H1 (cell line): ENCODE measurements around the gene HEPHL1. TPM values are rescaled to one million over a fixed set of nuclear protein-coding genes. Genes with fewer than 3 reads are reported as not detected.

ENCODE experiments used
- CTCF ChIA-PET: fragments of 300-600 bp; sonication (Branson Sonifier 250); formaldehyde crosslinking; loops from one replicate; lab custom pipeline; 2021; ENCODE audit not compliant: partially characterized antibody; lab: Charles Lee
- POLR2A ChIA-PET: fragments of 300-600 bp; sonication (Branson Sonifier 250); formaldehyde crosslinking; loops from one replicate; lab custom pipeline; 2021; ENCODE audit warnings: inconsistent platforms; ENCODE audit not compliant: partially characterized antibody; lab: Charles Lee
- DNase-seq, 2 experiments: peaks; one replicate each; pipeline versions ENCODE4 v3.0.0 to v3.0.0-alpha.2; 2010 to 2022; ENCODE audit warnings: low spot score in 2 of 2, low read depth in 1 of 2, mixed read lengths in 1 of 2
- FAIRE-seq: peaks from 2 replicates; lab custom pipeline; 2011; peaks lifted over from hg19 to GRCh38; lab: Jason Lieb, UNC
- H2AFZ ChIP-seq: 2 replicates; pipeline ENCODE4 v1.8.1; 2012; ENCODE audit warnings: low read length, inconsistent platforms
- H2AK5ac ChIP-seq: 2 replicates; pipeline ENCODE4 v1.6.1; 2013; ENCODE audit warnings: low read depth, low read length
- H2BK120ac ChIP-seq: replicated peaks from 2 replicates; pipeline ENCODE3; 2013; ENCODE audit warnings: low read depth, low read length, inconsistent platforms
- H2BK12ac ChIP-seq: 2 replicates; pipeline ENCODE4 v1.6.1; 2013; ENCODE audit warnings: low read depth, low read length
- H2BK15ac ChIP-seq: 2 replicates; pipeline ENCODE4 v1.6.1; 2013; ENCODE audit warnings: low read length
- H2BK20ac ChIP-seq: 2 replicates; pipeline ENCODE4 v1.6.1; 2013; ENCODE audit warnings: low read length
- H2BK5ac ChIP-seq: 2 replicates; pipeline ENCODE4 v1.6.1; 2013; ENCODE audit warnings: low read depth, low read length
- H3K14ac ChIP-seq: 2 replicates; pipeline ENCODE4 v1.6.1; 2013; ENCODE audit warnings: inconsistent platforms; ENCODE audit not compliant: insufficient read length
- H3K18ac ChIP-seq: 2 replicates; pipeline ENCODE4 v1.6.1; 2013; ENCODE audit warnings: low read length; ENCODE audit errors: extremely low read depth
- H3K23ac ChIP-seq: 2 replicates; pipeline ENCODE4 v1.6.1; 2013; ENCODE audit warnings: inconsistent platforms; ENCODE audit not compliant: insufficient read length
- H3K23me2 ChIP-seq: 2 replicates; pipeline ENCODE4 v1.6.1; 2013; ENCODE audit warnings: low read depth, low read length
- H3K27ac ChIP-seq: 2 replicates; pipeline ENCODE4 v1.6.1; 2011; ENCODE audit warnings: low read depth, low read length, inconsistent platforms
- H3K27me3 ChIP-seq, 4 experiments: replicated peaks in 1 of 4; 1 replicate in 1 of 4; 2 replicates in 3 of 4; pipeline versions ENCODE4 v1.6.1 to v1.8.1; 2011 to 2013; ENCODE audit warnings: low read length in 3 of 4, mild to moderate bottlenecking in 3 of 4, inconsistent platforms in 2 of 4, mixed read lengths in 2 of 4, moderate library complexity in 1 of 4; ENCODE audit not compliant: control insufficient read depth in 3 of 4, insufficient read depth in 3 of 4; ENCODE audit errors: extremely low read depth in 1 of 4
- H3K36me3 ChIP-seq, 4 experiments: 2 replicates each; pipeline versions ENCODE4 v1.6.1 to v1.8.1; 2011 to 2013; ENCODE audit warnings: mild to moderate bottlenecking in 4 of 4, low read length in 3 of 4, moderate library complexity in 2 of 4, control low read depth in 1 of 4, inconsistent platforms in 1 of 4; ENCODE audit not compliant: insufficient read depth in 4 of 4, control insufficient read depth in 2 of 4
- H3K4ac ChIP-seq: replicated peaks from 2 replicates; pipeline ENCODE3; 2013; ENCODE audit warnings: low read length, low read depth, mixed read lengths, inconsistent platforms; ENCODE audit not compliant: insufficient read length
- H3K4me1 ChIP-seq, 4 experiments: replicated peaks in 1 of 4; 1 replicate in 1 of 4; 2 replicates in 3 of 4; pipeline versions ENCODE4 v1.6.1 to v1.8.1; 2011 to 2013; ENCODE audit warnings: low read length in 3 of 4, inconsistent platforms in 2 of 4, mixed read lengths in 1 of 4; ENCODE audit not compliant: insufficient read depth in 4 of 4, control insufficient read depth in 3 of 4
- H3K4me2 ChIP-seq, 2 experiments: 2 replicates each; pipeline versions ENCODE4 v1.6.1 to v1.8.1; 2011 to 2013; ENCODE audit warnings: low read depth in 2 of 2, low read length in 2 of 2, control low read depth in 1 of 2, inconsistent platforms in 1 of 2, mild to moderate bottlenecking in 1 of 2; ENCODE audit not compliant: insufficient read depth in 1 of 2
- H3K4me3 ChIP-seq, 4 experiments: fragments of 200-600, 300-600 bp in 1 of 4; sonication (generic), shearing (Covaris generic), sonication (Bioruptor Twin) in 1 of 4; 2 replicates each; pipeline versions ENCODE4 v1.5.1 to v1.8.1; 2011 to 2016; ENCODE audit warnings: low read length in 4 of 4, low read depth in 3 of 4, control low read depth in 2 of 4, inconsistent platforms in 2 of 4, mild to moderate bottlenecking in 2 of 4, mixed read lengths in 1 of 4, moderate library complexity in 1 of 4; ENCODE audit not compliant: insufficient read depth in 2 of 4; ENCODE audit errors: extremely low read depth in 1 of 4
- H3K56ac ChIP-seq: replicated peaks from 2 replicates; pipeline ENCODE3; 2013; ENCODE audit warnings: low read depth, mild to moderate bottlenecking, mixed read lengths, low read length, inconsistent platforms; ENCODE audit not compliant: insufficient read length
- H3K79me1 ChIP-seq: 2 replicates; pipeline ENCODE4 v1.6.1; 2013; ENCODE audit warnings: low read depth, low read length, control low read depth
- H3K79me2 ChIP-seq, 2 experiments: 2 replicates each; pipeline versions ENCODE4 v1.6.1 to v1.8.1; 2012 to 2013; ENCODE audit warnings: low read length in 2 of 2, mild to moderate bottlenecking in 2 of 2, inconsistent platforms in 1 of 2; ENCODE audit not compliant: insufficient read depth in 2 of 2, control insufficient read depth in 1 of 2
- H3K9ac ChIP-seq, 4 experiments: replicated peaks in 1 of 4; 1 replicate in 1 of 4; 2 replicates in 3 of 4; pipeline versions ENCODE4 v1.6.1 to v1.8.1; 2011 to 2013; ENCODE audit warnings: low read depth in 3 of 4, low read length in 3 of 4, control low read depth in 2 of 4, mild to moderate bottlenecking in 2 of 4, moderate library complexity in 2 of 4, inconsistent platforms in 1 of 4; ENCODE audit errors: extremely low read depth in 1 of 4
- H3K9me3 ChIP-seq, 2 experiments: 2 replicates each; pipeline versions ENCODE4 v1.6.1 to v1.8.1; 2012 to 2013; ENCODE audit warnings: mild to moderate bottlenecking in 2 of 2, moderate library complexity in 2 of 2, control low read depth in 1 of 2, inconsistent platforms in 1 of 2, low read depth in 1 of 2, low read length in 1 of 2, mixed read lengths in 1 of 2; ENCODE audit not compliant: insufficient read depth in 2 of 2
- H4K20me1 ChIP-seq, 2 experiments: replicated peaks in 1 of 2; 2 replicates each; pipeline versions ENCODE3 to v1.8.1; 2011 to 2013; ENCODE audit warnings: inconsistent platforms in 2 of 2, low read length in 2 of 2, mild to moderate bottlenecking in 1 of 2; ENCODE audit not compliant: insufficient read depth in 2 of 2, control insufficient read depth in 1 of 2
- H4K5ac ChIP-seq: 2 replicates; pipeline ENCODE4 v1.6.1; 2013; ENCODE audit warnings: low read length, low read depth, mixed read lengths, inconsistent platforms; ENCODE audit not compliant: insufficient read length
- H4K8ac ChIP-seq: 2 replicates; pipeline ENCODE4 v1.8.0; 2013; ENCODE audit warnings: mild to moderate bottlenecking, moderate library complexity, low read length, inconsistent platforms; ENCODE audit not compliant: insufficient read depth; ENCODE audit errors: extremely low read depth
- H4K91ac ChIP-seq: replicated peaks from 2 replicates; pipeline ENCODE3; 2013; ENCODE audit warnings: low read length, mixed read lengths, inconsistent platforms; ENCODE audit not compliant: insufficient read length
- JUN ChIP-seq: IDR thresholded peaks from 2 replicates; pipeline ENCODE4 v1.6.1; 2011; ENCODE audit warnings: low read depth, mild to moderate bottlenecking, improper control_type of control experiment, low read length
- SAP30 ChIP-seq: fragments of 300-600 bp; sonication (generic); IDR thresholded peaks from 2 replicates; pipeline ENCODE4 v1.7.1; 2012; ENCODE audit warnings: low read length, moderate library complexity, mild to moderate bottlenecking, inconsistent platforms; ENCODE audit not compliant: insufficient read depth, insufficient replicate concordance
- TBP ChIP-seq: IDR thresholded peaks from 2 replicates; pipeline ENCODE4 v1.6.1; 2011; ENCODE audit warnings: low read depth, low read length, improper control_type of control experiment
- WGBS, 2 experiments: shearing (Covaris generic) in 1 of 2; methylation state at CpG; one replicate each; pipeline versions ENCODE4 v1.1.6 to v1.1.7; 2013 to 2015; ENCODE audit warnings: low lambda C conversion rate in 2 of 2, mixed read lengths in 2 of 2, inconsistent platforms in 1 of 2, low coverage in 1 of 2, missing lambda C conversion rate in 1 of 2; ENCODE audit not compliant: insufficient replicate concordance in 2 of 2, insufficient coverage in 1 of 2, insufficient read length in 1 of 2; ENCODE audit errors: extremely low coverage in 1 of 2, missing lambda C conversion rate in 1 of 2; 5-methylcytosine and 5-hydroxymethylcytosine counted together
- polyA plus RNA-seq, 7 experiments: library from polyadenylated mRNA; depleted of rRNA in 3 of 7; stranded (reverse) in 5 of 7; unstranded in 2 of 7; fragments of >200 nt in 5 of 7; fragments of 200-250 nt in 2 of 7; gene quantifications; 1 replicate in 5 of 7; 2 replicates in 1 of 7; 4 replicates in 1 of 7; pipeline versions ENCODE4 v1.2.1 to v1.2.3, GENCODE V29; 2011 to 2013; ENCODE audit warnings: missing spikeins in 2 of 7, mixed read lengths in 2 of 7
- total RNA-seq: library from RNA; stranded (reverse); fragmentation: NEBNext Ultra II Directional; extraction: Animal tissue kit (Norgen Biotek cat#: 25700); gene quantifications from 2 replicates; pipeline ENCODE4 v1.2.1, GENCODE V29; 2021

Gene HEPHL1
- total and polyA plus RNA-seq, 2 of the 8 experiments (the other 6 are each of a cell fraction or from before 2014, with no cell fraction given) = 0.09 to 0.11 TPM

DNA sequence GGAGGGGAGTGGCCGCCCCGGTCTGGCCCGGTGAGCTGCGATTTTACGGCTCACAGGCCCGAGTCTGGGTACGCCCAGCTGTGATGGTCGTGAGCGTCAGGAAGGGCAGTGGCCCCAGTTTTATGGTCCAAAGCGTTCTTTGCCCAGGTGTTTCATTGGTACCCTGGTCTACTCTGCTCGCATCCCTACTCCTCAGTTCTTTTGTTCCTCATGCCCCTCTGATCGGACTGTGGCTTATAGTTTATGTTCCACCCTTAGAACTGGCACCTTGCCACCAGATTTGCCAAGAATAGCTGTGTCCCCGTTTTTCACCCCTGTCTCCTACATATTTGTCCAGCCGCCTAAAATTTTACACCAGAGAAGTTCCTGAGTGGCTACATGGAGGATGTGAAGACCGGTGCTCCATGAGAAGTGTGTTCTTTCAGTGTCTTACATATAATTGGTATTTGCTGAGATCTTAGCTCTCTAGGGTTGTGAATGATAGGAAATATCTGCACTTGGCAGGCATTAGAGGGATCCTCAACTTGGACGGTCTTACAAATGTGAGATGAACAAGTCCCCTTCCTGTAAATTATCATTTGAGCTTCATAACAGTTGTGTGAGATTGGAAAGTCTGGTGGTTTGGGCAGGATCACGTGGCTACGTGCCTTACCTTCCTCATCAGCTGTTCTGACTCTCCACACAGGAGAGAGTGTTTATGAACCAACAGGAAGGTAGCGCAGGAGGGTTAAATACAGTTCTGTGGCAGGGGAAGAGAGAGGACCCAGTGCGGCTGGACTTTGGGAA lies 108.6 kb downstream of the HEPHL1 start:
- ChIA-PET CTCF (interaction anchor here (0.6 to 2.9 kb wide), 7 partner anchors 9 to 312 kb away, joined by 3 to 12 read pairs (median 4); no protein-coding TSS in a partner anchor), POLR2A (interaction anchor here (0.6 to 2.8 kb wide), 17 partner anchors 10 to 388 kb away, joined by 3 to 32 read pairs (median 4); partner anchors contain the start of genes C11orf54 and TAF1D)
- Histone ChIP-seq H3K27me3 (no peaks in the 10 kb centered on the region), H3K4me1 (peaks cover 13 to 39% (median 24%) of the 10 kb centered on the region in 4 experiments), H3K56ac (peak overlapping the region; percentile 82), H2BK15ac (no peak overlapping the region), H4K20me1 (peaks cover 28 to 40% of the 10 kb centered on the region in 2 experiments), H3K79me1 (peaks cover 20% of the 10 kb centered on the region), H3K18ac (peak overlapping the region; percentile 86; the same call in 1 of the 2 replicates), H2AFZ (no peak overlapping the region), H3K27ac (peak overlapping the region; percentile 90), H3K4me3 (peak overlapping the region; percentile 77 to 96 (median 86)), H4K8ac (peak overlapping the region; percentile 97; the same call in 1 of the 2 replicates), H3K9ac (peak overlapping the region; percentile 52 to 95 (median 87)), H4K5ac (peak overlapping the region; percentile 79), H3K14ac (no peak overlapping the region), H2AK5ac (0 out of 2 replicates have a peak overlapping the region, but pooled peaks have one; percentile 16), H2BK120ac (peak overlapping the region; percentile 10), H3K4ac (peak overlapping the region; percentile 27), H4K91ac (no peak overlapping the region), H2BK5ac (peak overlapping the region; percentile 96), H3K79me2 (peaks cover 45 to 81% of the 10 kb centered on the region in 2 experiments), H2BK12ac (peak overlapping the region; percentile 3; the same call in 1 of the 2 replicates), H3K4me2 (peak overlapping the region; percentile 96 to 97), H2BK20ac (no peak overlapping the region), H3K23ac (no peak overlapping the region), H3K23me2 (peaks cover 17% of the 10 kb centered on the region), H3K36me3 (0 out of 8 replicates have a peak, but pooled peaks cover 0 to 4% (median 0%) of the 10 kb centered on the region in 4 experiments), H3K9me3 (peaks cover 0 to 3% of the 10 kb centered on the region in 2 experiments; a peak in 2 of 4 replicates)
- DNase-seq (peak in 1 of 2 experiments; percentile 33), FAIRE-seq (no peak)
- WGBS, 2 experiments = 12% methylated on average over 20 of the region's 20 CpGs; no CpG with 5 or more reads in 1 of the 2 experiments
- TF ChIP-seq SAP30 (peak; percentile 57), TBP (no peak; the same call in 1 of the 2 replicates), JUN (no peak)
